Left renal cortex interstitium (tissue), 4 donors: Measurements from ENCODE around the gene ALK. TPM values are rescaled to one million over a fixed set of nuclear protein-coding genes. Genes with fewer than 3 reads are reported as not detected.

Source experiments
- DNase-seq, 4 donors: peaks; one replicate each; pipeline ENCODE4 v3.0.0-alpha.2; 2013; ENCODE audit warnings: low read depth in 4 of 4, low spot score in 2 of 4, missing footprints in 1 of 4
- polyA plus RNA-seq, 4 donors: library from polyadenylated mRNA; unstranded; fragments of 120-200 nt; gene quantifications; one replicate each; pipeline ENCODE4 v1.2.1, GENCODE V29; 2013; ENCODE audit not compliant: insufficient read length in 4 of 4

The ALK gene
- polyA plus RNA-seq, 4 donors = 0.24 to 0.68 (median 0.31) TPM

DNA sequence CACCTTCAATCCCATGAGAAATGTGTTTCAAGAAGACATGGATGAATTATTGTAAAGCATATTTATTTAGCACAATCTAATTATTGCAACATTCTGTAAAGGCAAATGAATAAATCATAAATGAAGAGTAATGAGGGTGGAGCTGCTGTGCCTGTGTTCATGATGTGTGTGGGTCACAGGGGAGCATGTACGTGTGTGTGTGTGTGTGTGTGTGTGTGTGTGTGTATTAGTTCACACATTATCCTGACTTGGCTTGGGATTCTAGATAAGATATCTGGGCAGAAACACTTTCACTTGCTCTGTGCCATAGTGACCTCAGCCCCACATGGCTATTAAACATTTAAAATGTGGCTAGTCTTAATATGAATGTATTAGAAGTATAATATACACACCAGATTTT, 361.8 kb downstream of the ALK start:
- DNase-seq = no peak

DNA sequence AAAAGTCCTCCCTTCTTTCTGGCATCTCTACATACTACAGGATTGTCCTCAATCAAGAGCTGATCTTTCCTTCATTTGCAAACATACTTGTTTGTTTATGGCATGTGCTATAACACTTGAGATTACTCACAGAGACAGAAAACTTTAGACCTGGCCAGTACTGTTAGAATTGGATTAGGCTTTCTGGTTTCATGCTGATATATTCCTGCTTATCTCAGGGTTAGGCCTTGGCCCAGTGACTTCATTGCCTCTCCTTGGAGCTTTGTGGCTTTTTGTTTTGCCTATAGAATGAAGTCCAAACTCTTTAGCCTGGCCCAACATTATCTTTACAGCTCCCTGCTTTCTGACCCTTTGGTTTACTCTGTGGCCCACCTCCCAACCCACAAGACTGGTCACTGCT, 363.3 kb downstream of the ALK start:
- no peak for DNase-seq

DNA sequence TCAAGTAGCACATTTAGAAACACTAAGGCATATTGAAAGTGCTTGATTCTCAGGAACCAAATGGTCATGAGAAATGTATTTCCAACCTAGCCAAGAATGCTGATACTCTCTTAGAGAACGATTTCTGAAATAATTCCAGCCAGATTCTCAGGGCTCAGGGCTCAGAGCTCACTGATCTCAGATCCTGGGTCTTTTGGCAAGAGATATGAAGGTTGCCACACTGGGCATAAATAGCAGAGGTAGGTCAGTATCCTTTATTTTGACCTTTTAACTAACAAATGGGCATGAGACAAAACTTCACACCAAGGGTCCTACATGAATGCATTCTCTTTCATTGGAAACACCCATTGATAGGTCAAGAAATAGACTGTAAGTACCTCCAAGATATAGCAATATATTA, 364.1 kb downstream of the ALK start:
- no peak for DNase-seq

DNA sequence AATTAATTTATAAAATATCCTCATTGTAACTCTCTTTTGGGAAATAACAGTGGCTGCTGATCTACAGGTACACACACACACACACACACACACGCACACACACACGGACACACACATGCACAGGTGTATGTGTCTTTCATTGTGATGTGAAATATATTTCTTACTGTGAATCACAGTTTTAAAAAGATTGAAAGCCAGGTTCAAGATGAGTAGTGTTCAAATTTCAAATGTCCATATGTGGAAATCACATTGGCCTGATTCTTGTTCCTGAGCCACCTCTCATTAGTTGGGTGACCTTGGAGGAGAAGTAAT, 372.4 kb downstream of the ALK start:
- DNase-seq = no peak

DNA sequence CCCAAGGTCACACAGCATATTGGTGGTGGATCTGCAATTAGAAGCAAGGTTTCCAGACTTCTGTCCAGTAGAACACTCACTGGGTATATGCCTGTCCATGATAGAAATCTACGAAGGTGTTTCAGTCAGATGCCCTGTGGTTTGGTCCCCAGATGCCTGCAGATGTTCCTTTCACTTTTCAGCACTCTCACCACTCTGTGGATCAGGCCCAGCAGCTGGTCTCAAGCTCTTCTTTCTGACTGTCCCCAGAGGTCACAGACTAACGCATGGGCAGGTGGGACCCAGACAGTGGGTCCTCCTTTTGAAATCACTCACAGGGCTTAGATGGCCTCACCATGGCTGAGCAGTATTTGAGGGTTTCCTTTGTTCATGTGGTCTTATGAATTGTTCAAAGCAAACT, 376.5 kb downstream of the ALK start:
- no peak for DNase-seq

DNA sequence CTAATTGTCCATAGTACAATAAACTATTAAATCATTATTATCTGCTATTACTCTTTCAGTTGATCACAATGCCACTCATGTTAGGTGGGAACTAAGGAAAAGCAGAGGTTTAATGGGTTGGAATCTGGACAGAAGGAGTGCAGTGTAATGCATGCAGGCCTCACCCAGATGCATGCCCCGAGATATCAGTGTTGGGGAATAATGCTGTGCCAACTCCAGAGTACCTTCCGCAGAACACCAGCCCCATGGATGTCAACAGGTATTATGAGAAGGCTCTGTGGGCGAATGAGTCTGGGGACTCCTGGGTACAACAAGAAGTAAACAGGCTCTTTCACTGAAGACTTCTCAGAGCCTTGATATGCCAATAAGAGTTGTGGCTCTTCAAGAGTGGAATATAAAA, 377.4 kb downstream of the ALK start:
- DNase-seq = no peak

DNA sequence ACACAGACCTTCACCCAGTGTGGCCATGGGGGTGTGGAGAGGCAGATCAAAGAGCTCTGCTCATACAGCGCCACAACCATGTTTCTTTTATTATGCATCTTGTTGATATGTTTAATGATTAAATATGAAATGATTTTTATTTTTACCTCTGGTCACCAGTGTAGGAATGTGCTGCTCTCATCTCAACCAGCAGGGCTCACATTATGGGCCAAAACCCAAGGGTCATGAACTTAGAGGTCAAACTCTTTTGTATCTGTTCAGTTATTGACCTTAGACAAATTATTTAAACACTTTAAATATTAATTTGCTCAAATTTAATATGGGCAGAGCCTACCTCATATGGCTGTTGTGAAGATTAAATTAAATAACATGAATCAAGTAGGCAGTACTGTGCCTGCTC, 386.2 kb downstream of the ALK start:
- no peak for DNase-seq

DNA sequence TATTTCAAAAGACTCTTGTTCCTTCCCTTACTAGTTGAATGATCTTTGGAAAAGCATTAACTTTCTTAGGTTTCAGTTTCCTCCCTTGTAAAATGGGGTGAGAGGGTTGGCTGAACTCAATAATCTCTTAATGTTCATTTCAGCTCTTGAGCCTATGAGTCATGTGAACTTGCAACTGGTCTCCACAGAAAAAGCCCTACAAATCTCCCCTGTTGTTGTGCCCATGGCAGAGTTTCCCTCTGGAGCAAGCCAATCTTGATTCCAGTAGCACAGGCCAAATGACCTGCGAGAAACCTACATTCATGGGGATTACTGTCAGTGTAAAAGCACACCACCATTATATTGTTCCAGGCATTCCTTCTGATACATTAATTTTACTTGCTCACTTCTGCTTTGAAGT, 388.9 kb downstream of the ALK start:
- no peak for DNase-seq

DNA sequence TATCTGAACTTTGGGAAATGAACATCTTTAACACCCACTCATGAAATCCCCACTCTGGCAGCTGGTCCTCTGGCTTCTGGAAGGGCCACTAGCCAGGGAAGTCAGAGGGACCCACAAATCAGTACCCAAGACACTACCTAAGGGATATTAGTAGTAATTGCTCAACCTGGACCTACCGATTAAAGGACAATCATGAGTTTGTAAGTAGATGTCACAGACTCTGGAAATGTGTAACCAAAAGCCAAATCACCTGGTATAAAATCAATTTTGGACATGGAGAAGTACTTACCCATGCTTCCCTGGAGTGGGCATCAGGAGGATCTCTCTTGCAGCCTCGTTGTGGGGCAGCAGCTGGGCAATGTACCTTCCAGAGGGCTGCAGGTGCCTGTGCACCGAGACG, 389.8 kb downstream of the ALK start:
- no peak for DNase-seq

DNA sequence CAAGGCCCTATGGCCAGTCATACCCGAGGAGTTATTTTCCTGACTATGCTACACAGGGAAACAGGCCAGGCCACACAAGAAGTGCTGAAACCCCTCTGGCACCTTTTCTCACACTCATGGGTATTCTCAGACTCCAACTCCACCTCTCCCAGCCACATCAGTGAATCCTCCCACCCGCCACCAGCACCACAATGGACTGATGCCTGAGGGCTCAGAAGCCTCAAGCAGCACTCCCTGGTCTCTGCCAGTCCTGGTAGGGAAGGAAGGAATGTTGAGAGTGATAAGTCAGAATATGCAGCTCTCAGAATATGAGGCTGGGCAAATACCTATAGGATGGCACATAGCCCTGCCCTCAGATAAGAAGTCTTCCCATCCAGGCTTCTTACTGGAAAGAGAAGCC, 391.1 kb downstream of the ALK start:
- DNase-seq = no peak

DNA sequence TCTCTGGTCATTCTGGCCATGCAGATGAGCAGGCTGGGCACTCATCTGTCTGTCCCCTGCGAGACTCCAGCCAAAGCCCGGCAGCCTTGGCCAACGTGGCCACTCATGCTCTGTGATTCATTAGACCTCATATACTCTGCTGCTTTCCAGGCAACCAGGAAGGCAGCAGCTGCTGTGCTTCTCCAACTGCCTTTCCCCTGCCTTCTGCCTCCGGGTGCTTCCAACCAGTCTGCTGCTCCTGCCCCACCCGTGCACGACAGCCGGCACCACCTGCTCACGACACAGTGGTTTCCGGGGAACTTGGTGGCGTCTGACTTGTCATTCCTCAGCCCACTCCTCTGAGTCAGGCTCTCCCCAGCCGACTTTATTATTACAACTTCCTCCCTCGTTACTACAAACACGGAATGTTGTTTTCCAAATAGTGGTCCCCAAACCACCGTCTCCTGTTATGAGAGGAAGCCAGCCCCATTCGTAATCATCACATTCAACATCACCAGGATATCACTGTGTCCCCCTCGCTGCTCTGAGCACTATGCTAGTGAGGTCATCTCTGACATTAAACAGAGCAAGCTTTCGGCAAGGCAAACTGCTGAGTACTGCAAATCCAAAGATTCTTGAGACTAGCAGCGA, 392.4 kb downstream of the ALK start:
- peak in 3 of 4 donors; percentile 30 to 54 (median 40) for DNase-seq

DNA sequence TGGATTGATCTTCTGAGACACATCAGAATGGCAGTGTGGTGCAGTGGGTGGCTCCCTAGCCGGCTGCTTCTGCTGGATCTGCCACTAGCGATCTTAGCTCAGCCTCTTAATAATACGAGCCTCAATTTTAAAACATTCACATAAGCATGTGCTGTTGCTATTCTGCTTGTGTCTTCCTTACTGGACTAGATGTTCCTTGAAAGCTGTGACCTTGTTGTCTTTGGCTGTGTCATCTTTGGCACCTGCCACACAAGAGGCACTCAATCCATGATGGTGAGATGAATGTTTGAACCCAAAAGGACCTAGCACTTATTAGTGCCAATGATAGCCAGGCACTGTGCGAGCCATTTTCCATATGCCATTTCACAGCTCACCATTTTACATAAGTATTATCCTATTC, 393.0 kb downstream of the ALK start:
- no peak for DNase-seq

DNA sequence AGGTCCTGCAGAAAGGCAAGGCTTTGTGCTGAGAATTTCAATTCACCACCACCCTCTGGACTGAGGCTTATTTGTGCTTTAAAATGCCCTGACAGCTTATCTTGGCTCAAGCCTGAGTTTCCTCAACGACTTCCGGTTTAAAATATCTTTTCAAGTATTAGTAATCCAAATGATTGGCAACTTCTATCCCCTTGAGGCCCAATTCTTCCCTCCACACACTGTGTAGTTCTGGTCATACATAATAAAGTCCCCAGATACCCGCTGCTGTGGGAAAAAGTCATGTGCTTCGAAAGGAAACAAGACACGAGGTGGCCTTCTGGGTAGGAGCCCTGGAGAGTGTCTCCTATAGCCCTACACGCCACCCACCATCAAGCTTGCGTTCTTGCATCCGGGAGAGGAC, 393.4 kb downstream of the ALK start:
- no peak for DNase-seq

DNA sequence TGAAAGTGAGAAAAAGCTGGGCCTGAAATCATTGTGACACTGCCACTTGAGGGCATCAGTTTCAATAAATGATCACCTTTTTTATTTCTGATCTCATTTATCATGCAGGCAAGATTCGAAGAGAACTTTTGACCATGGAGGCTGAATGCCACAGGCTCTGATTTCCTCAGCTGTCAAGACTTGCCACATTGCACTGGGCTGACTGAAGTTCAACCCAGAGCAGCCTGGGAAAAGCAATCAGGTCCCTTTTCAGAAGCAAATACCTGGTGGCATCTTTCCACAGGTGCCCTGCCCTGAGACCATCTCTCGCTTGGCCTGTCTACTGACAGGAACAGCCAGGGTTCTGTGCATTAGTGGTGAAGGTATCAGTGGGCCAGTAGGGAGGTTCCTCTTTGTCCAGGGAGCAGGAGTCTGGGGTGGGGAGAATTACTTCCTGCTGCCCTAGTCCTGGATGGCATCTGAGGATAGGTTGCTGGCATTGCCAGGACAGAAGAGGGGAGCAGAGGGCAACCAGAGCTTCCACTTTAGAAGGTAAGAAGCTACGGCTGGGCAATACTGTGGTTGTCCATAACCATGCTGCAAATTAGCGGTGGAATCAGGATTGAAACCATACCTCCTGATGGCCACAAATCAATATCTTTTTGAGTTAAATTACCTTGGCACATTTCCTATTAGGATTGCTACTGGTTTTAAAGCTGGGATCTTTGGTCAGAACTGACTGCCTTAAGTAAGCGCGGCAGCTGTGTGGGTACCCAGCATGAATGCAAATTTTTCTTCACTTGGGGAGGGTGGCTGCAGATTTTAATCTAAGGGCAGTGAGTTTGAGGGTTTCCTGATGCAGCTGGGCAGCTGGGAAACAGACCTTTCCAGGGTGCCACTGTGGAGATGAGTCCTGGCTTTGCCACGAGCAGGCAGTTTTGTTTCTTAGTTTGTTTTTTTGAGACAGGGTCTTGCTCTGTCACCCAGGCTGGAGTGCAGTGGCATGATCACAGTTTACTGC, 394.5 kb downstream of the ALK start:
- no peak for DNase-seq

DNA sequence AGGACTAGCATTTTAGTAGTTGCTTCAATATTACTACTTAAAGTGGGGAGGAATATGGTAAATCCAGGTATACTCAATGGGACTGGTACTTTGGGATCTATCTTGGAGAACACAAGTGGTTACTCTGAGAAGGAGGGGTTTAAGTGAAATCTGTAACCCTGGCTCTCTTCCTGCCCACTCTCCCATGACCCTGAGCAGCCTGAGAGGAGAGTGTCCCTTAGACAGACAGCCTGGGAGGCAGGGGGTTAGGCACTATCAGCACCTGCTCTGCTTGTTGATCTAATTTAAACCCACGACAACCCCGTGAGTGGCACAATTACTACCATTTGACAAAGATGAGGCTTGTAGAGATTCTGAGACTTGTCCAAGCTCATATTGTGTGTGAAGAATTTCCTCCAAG, 395.5 kb downstream of the ALK start:
- DNase-seq = no peak

DNA sequence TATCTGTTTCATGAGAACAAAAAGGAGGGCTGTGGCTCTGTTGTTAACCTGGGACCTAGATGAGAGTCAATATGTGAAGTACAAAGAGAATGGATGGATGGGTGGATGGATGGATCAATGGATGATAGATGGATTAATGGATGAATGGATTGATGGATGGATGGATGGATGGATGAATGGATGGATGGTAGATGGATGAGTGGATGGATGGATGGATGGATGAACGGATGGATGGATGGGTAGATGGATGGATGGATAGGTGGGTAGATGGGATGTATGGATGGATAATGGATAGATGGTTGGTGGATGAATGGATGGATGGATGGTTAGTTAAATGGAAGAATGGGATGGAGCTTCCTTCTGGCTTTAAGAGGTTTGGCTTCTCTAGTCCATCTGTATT, 396.7 kb downstream of the ALK start:
- no peak for DNase-seq

DNA sequence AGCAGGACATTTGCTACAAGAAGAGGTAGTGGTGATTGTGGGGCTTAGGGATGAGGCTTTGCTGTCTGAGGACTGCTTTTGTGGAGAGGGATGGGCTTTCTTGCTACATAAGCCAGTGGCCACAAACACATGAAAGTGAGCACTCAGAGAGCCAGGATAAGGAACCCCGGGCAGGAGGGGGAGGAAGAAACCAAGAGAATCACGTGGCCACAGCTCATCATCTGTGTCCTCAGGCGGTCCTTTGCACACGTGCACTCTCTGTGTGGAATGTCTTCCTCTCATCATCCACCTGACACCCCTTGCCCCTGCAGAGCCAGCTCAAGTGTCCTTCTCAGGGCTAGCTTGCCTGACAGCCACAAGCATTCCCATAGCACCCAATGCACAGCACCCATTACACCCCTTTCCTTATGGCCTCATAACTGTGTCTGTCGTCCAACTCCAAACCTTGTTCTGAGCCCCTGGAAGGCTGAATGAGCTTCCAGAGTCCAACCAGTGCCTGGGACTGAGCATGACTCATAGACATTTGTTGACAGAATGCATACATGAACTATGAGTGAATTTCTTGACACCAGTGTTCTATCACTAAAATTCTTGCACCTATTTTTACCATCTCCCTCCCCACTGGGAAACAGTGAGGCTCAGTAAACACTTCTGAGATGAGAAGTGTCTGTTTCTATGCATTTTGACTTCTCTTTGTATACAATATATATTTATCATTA, 398.3 kb downstream of the ALK start:
- DNase-seq = no peak

DNA sequence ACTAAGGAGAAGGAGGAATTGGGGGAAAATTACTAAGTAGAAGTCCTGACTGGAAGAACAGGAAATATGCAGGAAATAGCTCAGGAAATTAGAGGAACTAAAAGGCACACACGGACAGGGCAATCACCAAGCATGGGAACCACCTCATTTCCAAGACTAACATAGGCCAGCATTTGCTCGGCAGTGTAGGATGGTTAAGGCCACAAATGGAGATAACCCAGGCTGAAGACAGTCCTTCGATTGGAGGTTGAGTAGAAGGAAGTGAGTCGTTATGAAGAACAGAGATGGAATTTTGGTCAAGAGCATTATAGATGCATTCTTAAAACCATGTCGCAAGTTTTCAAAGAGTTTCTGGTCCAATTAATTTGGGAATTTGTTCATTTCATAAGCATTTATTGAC, 401.4 kb downstream of the ALK start:
- DNase-seq = no peak

DNA sequence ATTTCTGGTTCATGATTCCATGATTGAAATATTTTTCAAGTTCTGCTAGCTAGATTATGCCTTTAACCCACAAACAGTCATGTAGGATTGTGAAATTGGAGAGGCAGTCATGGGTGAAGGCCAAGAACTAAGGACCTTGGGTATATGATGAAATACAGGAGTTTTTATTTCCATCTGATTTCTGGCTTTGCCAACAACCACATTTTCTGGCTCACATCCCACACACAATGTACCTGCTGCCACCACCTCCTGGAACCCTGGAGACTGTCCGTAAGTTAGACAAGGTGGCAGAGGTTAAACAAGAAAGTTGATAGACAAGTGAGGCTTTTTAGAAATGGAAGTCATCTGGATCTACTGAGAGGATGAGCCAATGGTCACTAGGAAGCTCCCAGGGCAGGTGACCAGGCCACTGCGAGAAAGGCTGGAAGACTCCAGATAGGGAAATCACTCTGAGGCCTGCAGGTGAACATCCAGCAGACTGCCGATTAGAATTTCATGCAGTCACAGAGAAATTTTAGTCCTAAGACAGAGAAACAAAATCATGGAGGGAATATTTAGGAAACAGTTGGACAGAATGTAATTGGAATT, 402.0 kb downstream of the ALK start:
- DNase-seq = no peak

DNA sequence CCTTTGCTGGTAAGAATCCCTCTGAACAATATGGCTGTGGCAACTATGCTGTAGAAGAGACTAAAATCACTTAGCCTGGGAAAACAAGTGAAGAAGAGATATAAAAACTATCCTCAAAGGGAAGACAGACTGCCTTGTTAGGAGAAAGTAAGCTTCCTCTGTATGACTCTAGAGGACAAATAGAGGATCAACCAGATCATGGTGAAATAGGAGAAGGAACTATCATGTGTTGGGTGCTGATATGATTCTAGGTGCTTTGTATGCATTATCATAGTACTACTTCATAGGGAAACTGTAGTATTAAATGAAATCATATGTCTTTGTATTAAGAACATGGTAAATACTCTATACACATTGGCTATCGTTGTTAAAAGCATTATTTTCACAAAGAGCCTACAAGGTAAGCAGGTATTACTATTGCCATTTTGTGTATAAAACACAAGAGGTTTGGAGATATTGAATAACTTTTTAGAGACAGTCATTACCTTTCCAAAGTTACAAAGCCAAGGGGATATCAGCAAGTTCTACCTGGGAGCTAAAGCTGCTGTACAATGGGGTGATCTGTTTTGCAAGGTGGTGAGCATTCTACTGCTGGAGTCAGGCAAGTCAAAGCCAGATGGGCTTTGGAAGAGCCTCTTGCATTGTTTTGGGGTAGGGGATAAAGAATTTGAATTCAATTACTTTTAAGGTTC, 402.6 kb downstream of the ALK start:
- DNase-seq = no peak

DNA sequence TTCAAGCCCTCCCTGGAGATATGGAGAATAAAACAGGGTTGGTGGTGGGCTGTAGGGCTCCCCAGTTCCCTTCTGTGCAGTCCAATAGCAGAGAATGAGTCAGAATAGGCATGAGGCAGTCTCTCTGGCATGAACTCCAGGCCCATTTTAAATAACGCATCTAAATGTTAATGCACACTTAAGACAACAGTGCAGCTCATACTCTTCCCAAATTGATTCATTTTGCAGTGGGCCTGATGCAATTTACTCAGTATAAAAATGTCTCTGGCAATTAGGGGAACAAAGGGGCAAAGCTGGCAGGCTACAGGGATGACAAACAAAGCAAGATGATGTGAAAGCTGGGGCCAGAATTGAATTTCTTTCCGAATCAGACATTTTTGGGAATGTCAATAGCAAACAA, 403.4 kb downstream of the ALK start:
- DNase-seq = no peak
